ENCODE results near the gene MEIOB.

MEIOB gene

GRCh38 chr16:1828645-1829410 is 43.1 kb downstream of the MEIOB start:
- DNase-seq: no peak

DNA sequence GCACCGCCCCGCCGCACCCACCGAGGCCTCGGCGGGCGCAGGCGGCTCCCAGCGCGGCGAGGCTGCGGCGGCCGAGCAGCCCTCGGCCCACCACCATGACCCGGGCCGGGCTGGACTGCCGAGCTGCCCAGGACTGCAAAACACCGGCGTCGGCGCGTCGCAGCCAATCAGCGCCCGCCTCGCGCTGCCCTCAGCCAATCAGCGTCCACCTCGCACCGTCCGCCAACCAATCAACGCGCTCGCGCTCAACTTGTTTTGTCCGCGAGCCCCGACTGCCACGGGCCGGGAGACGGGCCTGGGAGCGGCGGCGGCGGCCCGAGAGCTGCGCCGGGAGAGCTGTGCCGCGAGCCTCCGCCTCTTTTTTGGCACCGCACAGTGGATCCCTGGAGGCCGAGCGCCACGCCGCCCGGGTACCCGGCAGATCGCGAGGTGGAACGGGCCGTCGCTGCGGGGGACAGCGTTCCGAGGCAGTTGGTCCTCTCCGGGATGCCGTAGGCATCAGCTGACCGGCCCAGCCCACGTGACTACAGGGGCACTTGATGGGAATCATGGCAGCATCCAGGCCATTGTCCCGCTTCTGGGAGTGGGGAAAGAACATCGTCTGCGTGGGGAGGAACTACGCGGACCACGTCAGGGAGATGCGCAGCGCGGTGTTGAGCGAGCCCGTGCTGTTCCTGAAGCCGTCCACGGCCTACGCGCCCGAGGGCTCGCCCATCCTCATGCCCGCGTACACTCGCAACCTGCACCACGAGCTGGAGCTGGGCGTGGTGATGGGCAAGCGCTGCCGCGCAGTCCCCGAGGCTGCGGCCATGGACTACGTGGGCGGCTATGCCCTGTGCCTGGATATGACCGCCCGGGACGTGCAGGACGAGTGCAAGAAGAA is 45.0 kb downstream of the MEIOB start, which contains the start of the genes FAHD1 and HAGH:
FAHD1 (plus strand) TSS at position 516 of the 883 bp plus-strand sequence; CDS start at position 549, 33 bp downstream.
HAGH (minus strand) TSS at position 135 of the 883 bp plus-strand sequence; CDS start at position 97, 38 bp downstream.
- peak; percentile 67 for DNase-seq

DNA sequence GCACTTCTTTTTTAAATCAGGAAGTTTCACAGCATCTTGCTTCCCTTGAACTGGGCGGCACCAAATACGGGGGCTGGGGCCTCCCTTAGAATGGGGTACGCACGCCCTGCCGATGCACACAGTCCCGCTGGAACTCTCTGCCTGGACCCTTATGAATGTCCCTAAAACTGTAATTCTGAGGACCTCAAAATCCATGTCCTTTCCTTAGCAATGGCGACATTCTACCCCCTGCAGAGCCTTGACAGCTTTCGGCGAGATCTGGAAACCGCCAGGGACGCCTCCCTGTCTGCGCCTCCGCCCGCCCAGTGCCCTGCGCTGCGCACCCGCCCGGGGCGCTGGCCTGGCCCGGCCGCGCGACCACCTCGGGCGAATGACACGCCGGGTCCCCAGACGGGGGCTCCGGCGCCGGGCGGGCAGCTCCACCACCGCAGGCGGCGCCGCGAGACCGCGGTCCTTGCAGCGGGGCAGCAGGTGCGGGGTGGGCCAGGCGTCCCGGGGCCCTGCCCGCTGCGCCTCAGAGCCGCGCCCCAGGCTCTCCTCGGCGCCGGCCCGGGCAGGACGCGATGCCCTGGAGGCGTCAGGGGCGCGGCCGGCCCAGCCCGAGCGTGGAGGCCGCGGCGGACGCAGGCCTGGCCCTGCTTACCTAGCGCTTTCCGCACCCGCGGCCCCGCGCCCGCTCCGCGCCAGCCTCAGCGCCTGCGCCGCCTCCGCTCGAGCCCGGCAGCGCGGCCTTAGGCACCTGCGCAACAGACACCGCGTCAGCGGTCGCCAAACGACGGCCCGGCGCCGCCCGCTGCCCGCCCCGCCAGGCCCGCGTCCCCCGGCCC is 45.9 kb downstream of the MEIOB start:
- DNase-seq: no peak

GRCh38 chr16:1825381-1825863 is 46.5 kb downstream of the MEIOB start:
- DNase-seq: no peak

- no peak for DNase-seq
Measured at GRCh38 chr16:1823821-1824220, 48.1 kb downstream of the MEIOB start.

DNA sequence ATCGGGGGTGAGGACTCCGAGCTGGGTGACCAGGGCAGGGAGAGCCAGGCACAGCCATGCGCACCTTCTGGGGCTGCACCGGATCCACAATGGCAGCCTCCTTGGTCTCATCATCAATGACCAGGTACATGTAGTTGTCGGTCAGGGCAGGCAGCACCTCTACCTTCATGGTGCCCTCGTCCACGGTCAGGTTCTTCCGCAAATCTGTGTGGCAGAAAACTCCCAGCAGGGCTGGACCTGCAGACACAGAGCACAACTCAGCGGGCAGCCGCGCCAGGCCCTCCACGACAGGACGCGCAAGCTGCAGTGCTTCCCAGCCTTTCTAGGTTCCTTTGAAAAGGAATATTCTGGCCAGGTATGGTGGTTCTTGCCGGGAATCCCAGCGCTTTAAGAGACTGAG is 49.2 kb downstream of the MEIOB start:
- no peak for DNase-seq

- DNase-seq: no peak
Measured at GRCh38 chr16:1821861-1822611, 49.9 kb downstream of the MEIOB start.

GRCh38 chr16:1820946-1821290 is 51.0 kb downstream of the MEIOB start:
- DNase-seq: no peak

DNA sequence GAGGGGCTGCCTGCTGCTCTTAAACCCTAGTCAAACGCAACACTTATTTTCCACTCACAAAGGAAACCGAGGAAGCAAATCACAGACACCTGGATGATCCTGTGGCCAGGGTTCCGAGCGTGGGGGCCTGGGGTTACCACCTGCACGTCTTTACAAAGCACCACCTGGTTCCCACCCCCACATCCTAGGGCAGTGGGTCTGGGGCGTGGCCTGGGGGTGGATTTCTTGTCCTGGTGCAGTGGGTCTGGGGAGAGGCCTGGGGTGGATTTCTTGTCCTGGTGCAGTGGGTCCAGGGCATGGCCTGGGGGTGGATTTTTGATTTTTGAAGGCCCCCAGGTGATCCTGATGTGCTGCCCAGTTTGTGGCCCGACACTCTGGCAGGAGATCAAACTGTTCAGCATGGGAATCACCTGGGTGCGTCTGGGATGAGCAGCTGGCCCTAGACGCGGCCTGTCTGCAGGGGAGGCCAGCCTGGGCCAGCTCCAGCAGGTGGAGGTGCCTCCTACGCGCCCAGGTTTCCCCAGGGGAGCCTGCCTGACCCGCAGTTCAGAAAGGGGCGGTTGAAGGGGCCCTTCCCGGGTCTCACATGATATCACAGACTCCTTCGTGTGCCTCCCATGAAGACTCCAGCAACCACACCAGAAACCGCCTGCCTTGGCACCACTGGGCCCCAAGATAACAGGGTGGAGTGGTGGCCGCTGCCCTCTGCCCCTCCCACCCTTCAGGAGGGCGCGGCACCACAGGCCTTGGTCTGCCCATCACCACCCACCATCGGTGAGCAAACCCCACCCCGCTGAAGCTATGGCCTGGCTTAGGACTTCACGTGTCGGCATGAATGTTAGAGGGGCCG is 51.6 kb downstream of the MEIOB start:
- no peak for DNase-seq

DNA sequence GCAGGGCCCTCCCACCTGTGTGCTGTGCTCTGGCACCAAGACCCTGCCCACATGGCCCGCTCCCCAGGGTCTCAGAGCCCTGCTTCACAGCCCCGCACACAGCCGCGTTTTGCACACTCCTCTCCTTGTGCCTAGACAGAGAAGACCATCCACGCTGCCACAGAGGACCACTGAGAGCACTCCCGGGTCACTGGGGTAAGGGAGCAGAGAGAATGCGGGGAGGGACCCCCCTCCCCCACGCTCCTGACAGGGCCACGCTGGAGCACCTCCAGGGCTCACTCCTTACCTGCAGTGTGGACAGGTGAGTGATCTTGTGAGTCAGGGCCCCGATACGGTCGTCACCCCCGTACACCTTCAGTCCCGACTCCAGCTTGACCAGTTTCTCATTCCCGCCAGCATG is 52.4 kb downstream of the MEIOB start:
- DNase-seq: no peak

DNA sequence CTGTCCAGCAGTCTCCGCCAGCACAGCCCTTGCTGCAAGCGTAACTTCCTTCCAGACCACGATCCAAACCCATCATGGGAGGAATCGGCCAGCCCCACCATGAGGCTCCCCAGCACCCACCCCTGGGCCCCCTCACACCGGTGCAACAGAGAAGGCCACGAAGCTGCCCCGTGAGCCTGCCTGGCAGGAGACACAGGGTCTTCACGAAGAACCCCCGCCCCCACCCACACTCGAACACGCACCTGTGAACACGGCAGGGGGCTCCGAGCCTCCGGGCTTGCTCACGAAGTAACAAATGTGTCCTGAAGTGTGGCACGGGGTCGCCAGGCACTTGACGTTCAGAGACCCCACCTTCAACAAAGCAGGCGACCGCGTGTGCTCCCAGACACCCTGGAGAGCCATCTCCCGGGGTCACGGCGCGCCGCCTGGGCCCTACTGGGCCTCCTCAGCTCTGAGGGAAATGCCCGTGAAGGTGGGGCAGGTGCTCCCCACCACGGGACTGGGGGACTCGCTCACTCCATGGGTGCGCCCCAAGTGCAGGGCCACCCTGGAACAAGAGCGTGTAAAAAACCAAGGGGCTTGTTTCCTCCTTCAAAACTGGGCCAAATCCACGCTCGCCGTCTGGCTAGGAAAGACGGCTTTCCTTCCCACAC is 53.0 kb downstream of the MEIOB start:
- no peak for DNase-seq

- DNase-seq: no peak
Measured at GRCh38 chr16:1818204-1818872, 53.6 kb downstream of the MEIOB start.

DNA sequence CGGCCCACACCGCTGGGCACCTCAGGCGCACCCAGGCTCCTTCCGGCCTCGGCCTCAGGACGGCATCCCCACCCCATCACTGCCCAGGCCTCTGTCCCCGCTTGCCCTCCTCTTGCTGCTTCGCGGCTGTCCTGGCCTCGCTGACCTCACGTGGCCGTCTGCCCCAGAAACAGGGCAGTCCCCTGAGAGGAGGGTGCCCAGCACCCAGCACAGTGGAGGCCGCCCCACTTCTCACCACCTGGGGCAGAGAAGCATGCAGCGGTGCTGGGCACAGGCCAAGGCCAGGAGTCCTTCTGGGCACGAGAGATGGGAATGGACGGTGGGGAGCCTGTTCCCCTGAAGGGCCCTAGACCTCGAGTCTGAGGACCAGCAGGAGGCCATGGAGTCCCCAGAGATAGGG is 54.2 kb downstream of the MEIOB start:
- no peak for DNase-seq

DNA sequence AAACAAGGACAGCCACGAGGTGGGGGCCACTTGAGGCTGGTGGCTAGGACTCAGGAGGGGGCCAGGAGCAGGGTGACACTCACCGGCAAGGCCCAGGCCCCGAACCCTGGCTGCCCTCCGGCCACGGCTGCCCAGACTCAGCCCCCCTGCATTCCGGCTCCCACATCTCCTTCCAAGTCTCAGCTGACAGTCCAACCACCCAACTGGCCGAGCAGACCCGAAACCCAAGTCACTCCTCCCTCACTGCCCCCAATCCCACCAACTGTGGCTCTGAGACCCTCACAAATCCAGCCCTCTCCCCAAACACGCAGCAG is 54.7 kb downstream of the MEIOB start:
- DNase-seq: no peak

DNA sequence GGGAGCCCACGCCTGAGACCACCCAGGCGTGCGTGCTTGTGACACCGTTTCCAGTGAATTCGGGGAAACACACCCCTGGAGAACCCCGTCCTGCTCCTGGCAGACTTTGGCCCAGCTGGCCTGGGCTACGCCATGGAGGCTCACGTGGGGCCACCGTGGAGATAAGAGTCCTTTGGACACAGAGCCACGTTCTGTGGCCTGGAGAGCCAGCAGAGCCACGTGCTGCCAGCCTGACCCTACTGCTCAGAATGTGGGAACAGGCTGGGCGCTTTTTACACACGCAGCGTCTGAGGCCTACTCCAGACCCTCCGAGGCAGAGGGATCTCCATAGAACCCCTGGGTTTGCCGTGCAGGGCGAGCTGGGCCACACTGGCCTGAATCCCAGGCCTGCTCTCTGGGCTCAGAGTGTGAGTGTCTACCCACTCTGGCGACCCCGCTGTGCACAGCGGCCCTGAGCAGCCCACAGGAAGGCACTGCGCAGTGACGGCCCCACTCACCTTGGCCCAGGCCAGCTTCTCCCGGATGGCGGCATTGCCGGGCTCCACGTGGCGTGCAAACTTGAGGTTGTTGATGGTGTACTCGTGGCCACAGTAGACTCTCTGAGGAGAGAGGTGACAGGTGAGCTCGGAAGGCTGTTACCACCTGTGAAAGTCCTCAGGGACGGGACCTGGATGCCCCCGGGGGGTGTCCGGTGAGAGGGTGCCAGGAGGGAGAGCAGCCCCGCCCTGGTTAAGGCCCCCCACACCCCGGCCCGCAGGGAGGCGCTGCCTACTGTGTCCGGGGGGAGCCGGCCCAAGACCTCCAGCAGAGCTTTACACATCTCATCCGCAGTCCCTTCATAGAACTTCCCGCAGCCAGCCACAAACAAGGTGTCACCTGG is 55.3 kb downstream of the MEIOB start:
- DNase-seq: no peak

- DNase-seq: no peak
Measured at GRCh38 chr16:1815461-1815860, 56.5 kb downstream of the MEIOB start.

GRCh38 chr16:1812732-1813163 is 59.2 kb downstream of the MEIOB start:
- peak; percentile 68 for DNase-seq

GRCh38 chr16:1810536-1810935 is 61.4 kb downstream of the MEIOB start:
- DNase-seq: no peak

DNA sequence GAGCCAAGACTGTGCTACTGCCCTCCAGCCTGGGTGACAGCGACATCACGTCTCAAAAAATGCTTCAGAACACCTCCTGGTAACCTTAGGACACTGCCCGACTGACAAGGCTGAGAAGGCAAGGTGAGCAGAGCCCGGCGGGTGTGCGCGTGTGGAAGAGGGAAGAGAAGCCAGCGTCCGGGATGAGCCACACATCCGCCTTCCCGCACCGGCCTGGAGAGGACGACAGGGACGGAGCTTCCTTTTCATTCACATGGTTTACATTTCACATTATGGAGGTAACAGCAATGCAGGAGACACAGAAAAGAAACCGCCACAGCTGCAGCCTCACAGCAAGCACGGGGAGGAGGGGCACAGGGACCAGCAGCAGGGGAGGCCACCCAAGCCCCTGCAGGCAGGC is 61.9 kb downstream of the MEIOB start:
- DNase-seq: no peak
